Cardiac septum (tissue), 1 donor: ENCODE results near the gene LLCFC1. TPM values are rescaled to one million over a fixed set of nuclear protein-coding genes. Genes with fewer than 3 reads are reported as not detected.
"Not testable (repeated sequence)": the region's sequence is repeated elsewhere in the genome, so short reads cannot be mapped to it uniquely, and the experiment has no call there.

ENCODE experiments used
- DNase-seq: peaks from one replicate; pipeline ENCODE4 v3.0.0-alpha.2; 2020; ENCODE audit warnings: low spot score
- intact Hi-C: fragments of 100-400 bp; cut with DNase I; formaldehyde crosslinking; loops from one replicate; pipeline ENCODE4 v1.14.0; 2022
- total RNA-seq: library from RNA; stranded (reverse); fragmentation: NEBNext Ultra II Directional; extraction: Animal tissue kit (Norgen Biotek cat#: 25700); gene quantifications from one replicate; pipeline ENCODE4 v1.2.1, GENCODE V29; 2021
- donor health status: DM: no; HTN: no; CAD: no.

LLCFC1 gene
- total RNA-seq, 1 donor from 2014 or later, result not detected

DNA sequence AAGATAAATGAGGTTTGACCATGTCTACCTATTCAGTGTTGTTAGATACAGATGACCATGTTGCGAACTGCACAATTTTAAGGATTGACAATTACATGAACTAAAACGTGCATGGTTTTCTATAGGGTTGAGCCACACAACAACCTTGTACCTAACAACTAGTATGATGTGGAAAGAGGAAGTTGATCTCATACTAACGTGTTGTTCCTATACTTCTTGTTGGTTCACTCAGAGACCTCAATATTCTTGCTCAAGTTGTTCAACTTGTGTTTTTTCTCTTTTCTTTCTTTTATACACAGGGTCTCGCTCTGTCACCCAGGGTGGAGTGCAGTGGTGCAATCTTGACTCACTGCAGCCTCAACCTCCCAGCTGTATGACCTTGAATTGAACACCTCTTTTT lies 28.9 kb downstream of the LLCFC1 start:
- DNase-seq, result no peak

DNA sequence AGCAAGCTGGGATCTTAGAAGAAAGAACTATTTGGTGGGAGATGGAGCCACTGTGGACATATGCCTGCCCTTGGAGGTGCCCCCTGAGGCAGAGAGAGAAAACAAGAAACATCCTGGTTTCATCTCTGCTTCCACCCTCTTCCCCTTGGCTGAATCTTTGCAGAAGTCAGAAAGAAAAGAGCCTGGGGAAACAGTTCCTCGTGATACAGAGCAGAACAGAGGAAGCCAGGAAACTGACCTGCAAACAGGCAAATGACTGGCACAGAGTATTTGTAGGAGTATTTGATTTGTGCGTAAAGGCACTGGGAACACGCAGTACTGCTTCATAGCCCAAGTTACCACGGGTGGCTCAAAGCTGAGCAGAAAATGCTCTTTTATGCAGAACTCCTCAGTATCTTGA lies 29.9 kb downstream of the LLCFC1 start:
- intact Hi-C loops, result no loop called here
- DNase-seq, result no peak

More for the DNA sequence above, 28.9 kb downstream of the LLCFC1 start:
- intact Hi-C loops, result no loop called here

- DNase-seq, result no peak
- intact Hi-C loops, result no loop called here
Measured at GRCh38 chr7:142974626-142975025, 35.3 kb downstream of the LLCFC1 start.

DNA sequence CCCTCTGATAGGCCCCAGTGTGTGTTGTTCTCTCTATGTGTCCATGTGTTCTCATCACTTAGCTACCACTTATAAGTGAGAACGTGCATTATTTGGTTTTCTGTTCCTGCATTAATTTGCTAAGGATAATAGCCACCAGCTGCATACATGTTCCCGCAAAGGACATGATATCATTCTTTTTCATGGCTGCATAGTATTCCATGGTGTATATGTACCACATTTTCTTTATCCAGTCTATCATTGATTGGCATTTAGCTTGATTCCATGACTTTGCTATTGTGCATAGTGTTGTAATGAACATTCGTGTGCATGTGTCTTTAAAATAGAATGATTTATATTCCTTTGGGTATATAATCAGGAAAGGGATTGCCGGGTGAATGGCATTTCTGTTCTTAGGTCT lies 39.1 kb downstream of the LLCFC1 start:
- intact Hi-C loops, result not testable (repeated sequence)

GRCh38 chr7:142983825-142984224 lies 44.5 kb downstream of the LLCFC1 start:
- intact Hi-C loops, result no loop called here
- DNase-seq, result no peak

More for the DNA sequence above, 39.1 kb downstream of the LLCFC1 start:
- DNase-seq, result not testable (repeated sequence)

DNA sequence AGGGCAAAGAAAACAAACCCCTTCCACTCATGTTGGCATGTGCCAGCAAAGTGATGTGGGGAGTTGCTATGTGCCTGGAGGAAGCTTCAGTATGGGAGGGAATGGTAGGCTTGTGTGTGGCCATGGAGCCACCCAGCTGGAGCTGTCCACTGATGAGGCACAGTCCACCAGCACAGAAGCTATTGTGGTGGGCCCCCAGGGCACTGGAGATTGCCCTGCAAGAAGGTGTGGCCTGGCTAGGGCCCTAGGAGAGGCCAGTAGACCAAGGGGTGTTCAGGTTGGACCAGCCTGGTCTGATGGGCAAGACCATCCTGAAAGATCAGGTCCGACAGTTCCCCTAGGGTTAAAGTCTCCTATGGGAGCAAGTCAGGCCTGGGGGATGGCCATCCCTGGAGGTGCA lies 45.0 kb downstream of the LLCFC1 start:
- no peak for DNase-seq
- intact Hi-C loops, result no loop called here

Other genes starting within 250 kb of the LLCFC1 start
- not detected for gene PRSS1, start 190.0 kb upstream of the LLCFC1 start, total RNA-seq
- not detected for gene PRSS2, start 168.5 kb upstream of the LLCFC1 start, total RNA-seq
- 2.0 TPM for gene EPHB6, start 84.4 kb upstream of the LLCFC1 start, total RNA-seq
- gene TRPV6, start 53.7 kb upstream of the LLCFC1 start, total RNA-seq, result not detected
- not detected for gene TRPV5, start 5.7 kb upstream of the LLCFC1 start, total RNA-seq
- 0.57 TPM for gene KEL, start 22.9 kb downstream of the LLCFC1 start, total RNA-seq
- not detected for gene OR9A2, start 87.6 kb downstream of the LLCFC1 start, total RNA-seq
- not detected for gene OR6V1, start 112.9 kb downstream of the LLCFC1 start, total RNA-seq
- not detected for gene PIP, start 192.6 kb downstream of the LLCFC1 start, total RNA-seq
- not detected for gene TAS2R39, start 243.9 kb downstream of the LLCFC1 start, total RNA-seq